HFF-Myc (cell line): ENCODE measurements around the gene GPR75.
"Not testable (repeated sequence)": the region's sequence is repeated elsewhere in the genome, so short reads cannot be mapped to it uniquely, and the experiment has no call there.

Experiments
- DNase-seq: peaks from one replicate; pipeline ENCODE4 v3.0.0-alpha.2; 2011; ENCODE audit warnings: low read depth; ENCODE audit errors: extremely low read depth
- H3K4me3 ChIP-seq: replicated peaks from 2 replicates; pipeline ENCODE4 v1.5.1; 2011; ENCODE audit warnings: low read depth, mild to moderate bottlenecking, control low read depth, low read length
- TF ChIP-seq, protein P1 (sequence below): IDR thresholded peaks from 2 replicates; pipeline ENCODE4 v1.5.1; 2012; ENCODE audit warnings: mild to moderate bottlenecking, low read depth, low read length, control low read depth; ENCODE audit errors: missing control alignments

Gene GPR75

DNA sequence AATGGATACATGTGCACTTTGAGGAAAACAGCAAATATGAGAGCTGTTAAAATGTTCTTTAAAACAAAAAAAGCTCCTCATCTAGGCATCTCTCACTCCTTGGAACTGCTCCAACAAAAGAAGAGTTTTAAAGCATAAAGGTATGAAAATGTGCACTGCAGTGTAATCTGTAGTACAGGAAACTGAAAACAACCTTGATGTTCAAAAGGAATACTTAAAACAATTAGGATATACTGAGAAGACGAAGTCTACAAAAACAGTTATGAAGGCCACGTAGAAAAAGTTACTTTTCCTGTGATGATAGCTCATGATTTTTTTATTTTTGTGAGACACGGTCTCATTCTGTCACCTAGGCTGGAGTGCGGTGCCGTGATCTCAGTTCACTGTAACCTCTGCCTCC lies 2.1 kb upstream of the GPR75 start:
- DNase-seq: no peak
- H3K4me3 ChIP-seq: no peak overlapping the region
- TF ChIP-seq, protein P1, sequence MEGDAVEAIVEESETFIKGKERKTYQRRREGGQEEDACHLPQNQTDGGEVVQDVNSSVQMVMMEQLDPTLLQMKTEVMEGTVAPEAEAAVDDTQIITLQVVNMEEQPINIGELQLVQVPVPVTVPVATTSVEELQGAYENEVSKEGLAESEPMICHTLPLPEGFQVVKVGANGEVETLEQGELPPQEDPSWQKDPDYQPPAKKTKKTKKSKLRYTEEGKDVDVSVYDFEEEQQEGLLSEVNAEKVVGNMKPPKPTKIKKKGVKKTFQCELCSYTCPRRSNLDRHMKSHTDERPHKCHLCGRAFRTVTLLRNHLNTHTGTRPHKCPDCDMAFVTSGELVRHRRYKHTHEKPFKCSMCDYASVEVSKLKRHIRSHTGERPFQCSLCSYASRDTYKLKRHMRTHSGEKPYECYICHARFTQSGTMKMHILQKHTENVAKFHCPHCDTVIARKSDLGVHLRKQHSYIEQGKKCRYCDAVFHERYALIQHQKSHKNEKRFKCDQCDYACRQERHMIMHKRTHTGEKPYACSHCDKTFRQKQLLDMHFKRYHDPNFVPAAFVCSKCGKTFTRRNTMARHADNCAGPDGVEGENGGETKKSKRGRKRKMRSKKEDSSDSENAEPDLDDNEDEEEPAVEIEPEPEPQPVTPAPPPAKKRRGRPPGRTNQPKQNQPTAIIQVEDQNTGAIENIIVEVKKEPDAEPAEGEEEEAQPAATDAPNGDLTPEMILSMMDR: no peak

DNA sequence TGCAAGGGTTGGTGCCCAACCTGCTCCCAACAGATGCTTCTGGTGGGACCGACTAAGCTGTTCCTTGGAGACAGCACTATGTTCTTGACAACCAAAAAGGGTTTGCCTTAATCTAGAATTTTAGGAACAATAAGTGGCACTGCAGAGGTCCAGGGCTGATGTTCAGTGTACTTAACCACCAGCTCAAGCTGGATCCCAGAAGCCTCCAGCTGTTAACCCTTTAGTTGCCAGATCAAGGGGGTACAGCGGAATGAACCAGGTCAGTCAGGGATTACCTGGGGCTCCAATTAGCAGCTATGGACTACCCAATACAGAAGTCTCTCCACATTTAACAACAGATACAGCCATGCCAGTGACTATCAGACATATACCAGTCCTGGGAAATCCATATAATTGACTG lies 3.5 kb downstream of the GPR75 start:
- DNase-seq: no peak
- TF ChIP-seq, protein P1: no peak
- no peak overlapping the region for H3K4me3 ChIP-seq

DNA sequence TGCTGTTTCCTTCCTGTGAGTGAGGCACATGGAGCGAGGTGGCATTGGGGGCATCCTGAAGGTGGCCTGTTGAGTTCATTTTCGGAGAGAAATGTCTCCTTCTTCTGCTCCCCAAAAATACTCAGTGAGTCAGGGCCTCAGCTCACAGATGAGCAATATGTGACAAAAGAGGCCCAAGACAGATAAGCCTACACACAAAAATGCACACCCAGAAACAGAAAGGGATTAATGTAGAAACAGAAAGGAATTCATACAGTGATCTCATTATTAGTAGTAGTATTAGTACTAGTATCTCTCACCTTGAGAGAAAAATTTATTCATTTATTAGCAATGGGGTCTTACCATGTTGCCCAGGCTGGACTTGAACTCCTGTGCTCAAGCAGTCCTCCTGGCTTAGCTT lies 5.1 kb downstream of the GPR75 start:
- TF ChIP-seq, protein P1: no peak
- H3K4me3 ChIP-seq: no peak overlapping the region
- DNase-seq: no peak

DNA sequence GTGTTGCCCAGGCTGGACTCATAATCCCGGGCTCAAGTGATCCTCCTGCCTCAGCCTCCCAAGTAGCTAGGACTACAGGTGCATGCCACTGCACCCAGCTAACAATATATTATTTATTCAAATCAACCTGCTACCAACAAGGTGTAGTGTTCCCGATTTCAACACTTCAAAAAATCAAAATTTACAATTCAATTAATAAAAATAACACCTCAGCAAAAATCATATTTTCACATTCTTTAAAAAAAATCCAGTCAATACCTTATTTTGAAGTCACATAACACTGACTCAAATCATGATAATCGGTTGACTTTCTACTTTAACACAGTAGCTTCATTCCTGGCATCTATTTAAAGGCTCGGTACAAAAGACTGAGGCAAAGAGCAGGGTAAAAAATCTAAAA lies 7.2 kb downstream of the GPR75 start:
- TF ChIP-seq, protein P1: no peak

DNA sequence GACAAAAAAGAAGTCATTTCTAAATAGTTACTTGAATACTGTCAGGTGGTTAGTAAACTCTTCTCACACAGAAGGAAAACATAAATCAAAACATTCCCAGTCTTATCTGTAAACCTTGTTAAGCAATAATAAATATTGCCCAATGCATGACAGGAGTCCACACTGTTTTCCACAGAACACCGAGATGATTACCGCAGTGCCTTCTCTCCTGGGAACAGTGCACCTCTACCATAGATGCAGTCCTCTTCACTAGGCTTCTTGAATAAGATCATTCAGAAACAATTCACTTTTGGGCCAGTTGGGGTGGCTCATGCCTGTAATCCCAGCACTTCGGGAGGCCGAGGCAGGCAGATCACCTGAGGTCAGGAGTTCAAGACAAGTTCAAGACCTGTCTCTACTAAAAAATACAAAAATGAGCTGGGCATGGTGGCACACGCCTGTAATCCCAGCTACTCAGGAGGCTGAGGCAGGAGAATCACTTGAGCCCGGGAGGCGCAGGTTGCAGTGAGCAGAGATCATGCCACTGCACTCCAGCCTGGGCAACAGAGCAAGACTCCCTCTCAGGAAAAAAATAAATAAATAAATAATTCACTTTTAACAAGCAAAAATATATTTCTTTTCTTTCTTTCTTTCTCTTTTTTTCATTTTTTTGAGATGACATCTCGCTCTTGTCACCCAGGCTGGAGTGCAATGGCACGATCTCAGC lies 8.6 kb downstream of the GPR75 start:
- DNase-seq, H3K4me3 ChIP-seq: not testable (repeated sequence)

More for the DNA sequence above, 7.2 kb downstream of the GPR75 start:
- no peak for DNase-seq
- no peak overlapping the region for H3K4me3 ChIP-seq

DNA sequence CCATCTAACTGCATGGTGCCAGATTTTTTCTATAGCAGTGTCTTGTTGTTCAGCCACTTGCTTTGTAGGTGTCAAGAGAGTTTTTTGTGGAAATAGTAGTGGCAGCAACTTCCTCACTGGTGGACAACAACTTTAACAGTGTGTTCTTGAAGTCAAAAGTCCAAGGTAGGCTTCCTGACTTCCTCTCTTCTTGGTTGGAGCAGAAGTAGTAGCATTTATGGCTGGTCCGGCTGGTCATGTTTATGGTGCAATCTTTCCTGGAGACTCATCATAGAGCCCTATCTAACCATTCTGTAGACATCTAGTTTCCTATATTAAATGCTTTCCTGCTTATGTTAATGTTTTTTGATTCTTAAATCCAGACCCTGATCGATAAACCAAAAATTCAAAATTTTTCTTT lies 11.7 kb downstream of the GPR75 start:
- H3K4me3 ChIP-seq: no peak overlapping the region
- TF ChIP-seq, protein P1: no peak
- no peak for DNase-seq

DNA sequence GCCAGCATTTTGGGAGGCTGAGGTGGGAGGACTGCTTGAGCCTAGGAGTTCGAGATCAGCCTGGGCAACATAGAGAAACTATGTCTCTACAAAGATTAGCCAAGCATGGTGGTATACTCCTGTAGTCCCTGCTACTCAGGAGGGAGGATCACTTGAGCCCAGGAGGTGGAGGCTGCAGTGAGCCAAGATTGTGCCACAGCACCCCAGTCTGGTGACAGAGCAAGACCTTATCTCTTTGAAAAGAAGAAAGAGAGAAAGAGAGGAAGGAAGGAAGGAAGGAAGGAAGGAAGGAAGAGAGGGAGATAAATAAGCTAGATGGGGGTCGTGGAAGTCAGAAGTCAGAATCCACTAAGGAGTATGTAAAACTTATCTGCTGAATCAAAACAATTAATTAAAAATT lies 16.2 kb downstream of the GPR75 start:
- TF ChIP-seq, protein P1: no peak
- no peak for DNase-seq
- no peak overlapping the region for H3K4me3 ChIP-seq
